UCSD-AML1 (cell line): ENCODE measurements around the gene CLCA2.
A peak's percentile ranks its signal among the peaks of the same experiment; 100 is the strongest.

Experiments
- DNase-seq: peaks from one replicate; lab custom pipeline; 2025; ENCODE audit not compliant: unreplicated experiment; lab: John Stamatoyannopoulos, UW

The CLCA2 gene, protein sequence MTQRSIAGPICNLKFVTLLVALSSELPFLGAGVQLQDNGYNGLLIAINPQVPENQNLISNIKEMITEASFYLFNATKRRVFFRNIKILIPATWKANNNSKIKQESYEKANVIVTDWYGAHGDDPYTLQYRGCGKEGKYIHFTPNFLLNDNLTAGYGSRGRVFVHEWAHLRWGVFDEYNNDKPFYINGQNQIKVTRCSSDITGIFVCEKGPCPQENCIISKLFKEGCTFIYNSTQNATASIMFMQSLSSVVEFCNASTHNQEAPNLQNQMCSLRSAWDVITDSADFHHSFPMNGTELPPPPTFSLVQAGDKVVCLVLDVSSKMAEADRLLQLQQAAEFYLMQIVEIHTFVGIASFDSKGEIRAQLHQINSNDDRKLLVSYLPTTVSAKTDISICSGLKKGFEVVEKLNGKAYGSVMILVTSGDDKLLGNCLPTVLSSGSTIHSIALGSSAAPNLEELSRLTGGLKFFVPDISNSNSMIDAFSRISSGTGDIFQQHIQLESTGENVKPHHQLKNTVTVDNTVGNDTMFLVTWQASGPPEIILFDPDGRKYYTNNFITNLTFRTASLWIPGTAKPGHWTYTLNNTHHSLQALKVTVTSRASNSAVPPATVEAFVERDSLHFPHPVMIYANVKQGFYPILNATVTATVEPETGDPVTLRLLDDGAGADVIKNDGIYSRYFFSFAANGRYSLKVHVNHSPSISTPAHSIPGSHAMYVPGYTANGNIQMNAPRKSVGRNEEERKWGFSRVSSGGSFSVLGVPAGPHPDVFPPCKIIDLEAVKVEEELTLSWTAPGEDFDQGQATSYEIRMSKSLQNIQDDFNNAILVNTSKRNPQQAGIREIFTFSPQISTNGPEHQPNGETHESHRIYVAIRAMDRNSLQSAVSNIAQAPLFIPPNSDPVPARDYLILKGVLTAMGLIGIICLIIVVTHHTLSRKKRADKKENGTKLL

DNA sequence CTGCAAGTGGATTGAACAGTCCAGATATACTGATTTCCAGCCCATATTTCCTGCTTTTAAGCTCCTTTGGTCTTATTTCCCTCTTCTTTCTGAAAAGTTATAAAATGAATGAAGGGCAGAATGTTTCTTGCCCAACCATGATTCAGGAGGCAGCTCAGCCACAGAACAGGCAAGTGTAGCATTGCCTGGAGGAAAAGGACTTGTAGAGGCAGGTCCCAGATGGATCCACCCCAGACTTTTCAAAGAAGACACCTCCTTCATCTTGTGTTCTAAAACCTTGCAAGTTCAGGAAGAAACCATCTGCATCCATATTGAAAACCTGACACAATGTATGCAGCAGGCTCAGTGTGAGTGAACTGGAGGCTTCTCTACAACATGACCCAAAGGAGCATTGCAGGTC is at the start of gene CLCA2:
CLCA2 (plus strand) TSS at position 299 of the 400 bp plus-strand sequence; CDS start at position 376, 77 bp downstream.
- DNase-seq: no peak

DNA sequence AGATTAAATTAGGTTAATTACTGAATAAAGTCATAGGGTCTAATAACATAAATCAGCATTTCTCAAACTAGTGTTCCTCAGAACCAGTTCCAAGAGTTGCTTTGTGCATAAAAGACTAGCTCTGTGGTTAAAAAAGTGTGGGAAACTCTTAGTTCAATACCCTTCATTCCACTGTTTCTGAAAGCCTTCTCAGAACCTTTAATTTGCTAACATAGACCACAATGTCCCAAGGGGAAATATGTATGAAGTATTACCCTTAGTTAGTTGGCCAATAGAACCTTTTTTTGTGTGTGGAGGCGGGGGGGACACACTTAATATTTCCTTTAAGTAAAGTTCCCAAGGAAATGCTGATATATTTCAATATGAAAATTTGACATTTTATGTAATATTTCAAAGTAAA is 48.3 kb upstream of the CLCA2 start:
- DNase-seq: no peak

DNA sequence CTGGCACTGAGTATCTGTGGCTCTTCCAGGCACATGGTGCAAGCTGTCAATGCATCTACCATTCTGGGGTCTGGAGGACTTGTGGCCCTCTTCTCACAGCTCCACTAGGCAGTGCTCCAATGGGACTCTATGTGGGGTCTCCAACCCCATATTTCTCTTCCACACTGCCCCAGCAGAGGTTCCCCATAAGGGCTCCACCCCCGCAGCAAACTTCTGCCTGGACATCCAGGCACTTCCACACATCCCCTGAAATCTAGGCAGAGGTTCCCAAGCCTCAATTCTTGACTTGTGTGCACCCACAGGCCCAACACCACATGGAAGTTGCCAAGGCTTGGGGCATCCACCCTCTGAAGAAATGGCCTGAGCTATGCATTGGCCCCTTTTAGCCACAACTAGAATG is 46.6 kb upstream of the CLCA2 start:
- no peak for DNase-seq

- no peak for DNase-seq
These were observed 45.2 kb upstream of the CLCA2 start for GRCh38 chr1:86378813-86379212.

- DNase-seq: no peak
These were observed 43.6 kb upstream of the CLCA2 start for GRCh38 chr1:86380257-86380861.

DNA sequence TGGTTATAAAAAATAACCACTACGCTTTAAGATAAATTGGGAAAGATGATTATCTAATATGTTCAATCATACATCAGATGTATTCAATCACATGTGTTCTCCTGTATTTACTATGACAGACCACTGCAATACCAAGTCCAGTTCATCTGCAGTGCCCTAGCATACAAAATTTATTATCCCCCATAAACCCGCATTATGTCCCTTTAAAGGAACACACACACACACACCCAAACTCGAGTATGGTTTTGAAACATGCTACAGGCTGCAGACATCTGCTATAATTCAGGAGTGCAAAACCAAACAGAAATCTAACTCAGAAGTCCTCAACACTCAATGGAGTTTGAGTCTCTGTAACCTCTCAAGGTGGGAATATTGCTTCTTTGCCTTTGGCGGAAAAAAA is 42.7 kb upstream of the CLCA2 start:
- no peak for DNase-seq

DNA sequence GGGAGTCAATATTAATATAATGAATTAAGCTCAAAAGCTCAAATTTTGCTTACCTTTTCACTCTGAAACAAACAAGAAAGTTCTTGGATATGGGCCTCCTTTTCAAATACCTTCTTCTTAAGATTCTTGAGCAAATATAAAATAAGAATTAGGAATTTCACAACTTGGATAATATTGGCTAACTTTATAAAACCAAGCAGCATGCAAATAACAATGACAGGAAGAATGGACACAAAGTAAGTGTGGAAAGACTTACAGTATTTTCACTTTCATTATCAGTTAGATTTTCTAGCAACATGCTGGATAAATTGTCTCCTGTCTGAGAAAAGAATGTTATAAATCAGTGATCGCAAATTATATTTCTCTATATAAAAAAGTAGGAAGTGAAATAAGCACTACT is 41.1 kb upstream of the CLCA2 start:
- no peak for DNase-seq

DNA sequence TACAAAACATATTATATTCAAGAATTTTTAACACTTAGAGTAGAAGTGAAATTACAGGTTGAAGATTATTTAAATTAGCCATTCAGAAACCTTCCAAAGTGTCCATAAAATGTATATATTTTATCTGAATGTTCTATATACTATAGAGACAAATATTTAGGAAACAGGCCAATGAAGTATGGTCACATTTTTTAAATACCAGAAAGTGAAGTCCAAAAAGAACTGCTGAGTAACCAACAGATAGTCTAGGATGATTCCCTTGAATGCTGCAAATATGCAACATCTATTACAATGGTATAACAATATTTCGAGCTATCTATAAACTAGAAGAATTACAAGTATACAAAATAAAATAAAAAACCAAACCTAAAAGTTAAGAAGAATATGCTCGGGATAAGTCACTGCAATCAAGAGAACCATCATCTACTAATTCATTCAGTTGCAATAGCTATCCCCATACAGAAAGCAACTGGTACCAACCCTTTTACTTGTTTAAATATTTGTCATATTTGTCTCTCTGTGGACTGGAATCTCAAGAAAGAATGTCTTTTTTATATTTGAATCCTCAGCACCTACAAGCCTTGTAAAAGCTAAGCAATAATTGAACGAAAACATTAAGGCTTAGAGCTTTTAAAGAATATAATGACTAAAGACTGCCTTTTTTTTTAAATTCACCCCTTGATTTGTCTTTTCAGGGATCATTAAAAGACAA is 35.9 kb upstream of the CLCA2 start:
- no peak for DNase-seq

DNA sequence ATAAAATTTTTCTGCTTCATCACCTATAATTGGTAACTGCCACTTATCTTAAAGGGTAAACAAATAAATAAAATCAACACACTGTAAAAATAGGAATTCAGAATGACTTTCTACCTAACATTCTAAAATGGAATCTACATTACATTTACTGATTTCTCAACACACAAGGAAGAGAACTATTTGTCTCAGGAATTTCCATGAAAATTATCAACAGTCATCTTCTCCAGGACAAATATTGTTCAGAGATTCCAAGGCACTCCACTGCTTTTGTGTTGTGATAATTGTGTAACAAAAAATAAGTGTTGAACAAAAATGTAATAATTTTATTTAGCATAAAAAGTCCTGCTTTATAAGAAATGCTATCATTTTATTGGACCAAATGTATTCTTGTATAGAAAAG is 35.2 kb upstream of the CLCA2 start:
- no peak for DNase-seq

DNA sequence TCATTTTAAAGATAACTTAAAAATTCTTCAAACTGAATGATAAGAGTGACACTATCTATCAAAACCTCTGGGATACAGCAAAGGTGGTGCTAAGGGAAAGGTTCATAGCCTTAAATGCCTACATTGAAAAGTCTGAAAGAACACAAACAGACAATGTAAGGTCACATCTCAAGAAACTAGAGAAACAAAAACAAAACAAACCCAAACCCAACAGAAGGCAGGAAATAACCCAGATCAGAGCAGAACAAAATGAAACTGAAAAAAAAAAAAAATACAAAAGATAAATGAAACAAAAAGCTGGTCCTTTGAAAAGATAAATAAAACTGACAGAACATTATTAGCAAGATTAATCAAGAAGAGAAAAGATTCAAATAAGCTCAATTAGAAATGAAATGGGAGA is 34.7 kb upstream of the CLCA2 start:
- no peak for DNase-seq

GRCh38 chr1:86394416-86394815 is 29.6 kb upstream of the CLCA2 start:
- no peak for DNase-seq

DNA sequence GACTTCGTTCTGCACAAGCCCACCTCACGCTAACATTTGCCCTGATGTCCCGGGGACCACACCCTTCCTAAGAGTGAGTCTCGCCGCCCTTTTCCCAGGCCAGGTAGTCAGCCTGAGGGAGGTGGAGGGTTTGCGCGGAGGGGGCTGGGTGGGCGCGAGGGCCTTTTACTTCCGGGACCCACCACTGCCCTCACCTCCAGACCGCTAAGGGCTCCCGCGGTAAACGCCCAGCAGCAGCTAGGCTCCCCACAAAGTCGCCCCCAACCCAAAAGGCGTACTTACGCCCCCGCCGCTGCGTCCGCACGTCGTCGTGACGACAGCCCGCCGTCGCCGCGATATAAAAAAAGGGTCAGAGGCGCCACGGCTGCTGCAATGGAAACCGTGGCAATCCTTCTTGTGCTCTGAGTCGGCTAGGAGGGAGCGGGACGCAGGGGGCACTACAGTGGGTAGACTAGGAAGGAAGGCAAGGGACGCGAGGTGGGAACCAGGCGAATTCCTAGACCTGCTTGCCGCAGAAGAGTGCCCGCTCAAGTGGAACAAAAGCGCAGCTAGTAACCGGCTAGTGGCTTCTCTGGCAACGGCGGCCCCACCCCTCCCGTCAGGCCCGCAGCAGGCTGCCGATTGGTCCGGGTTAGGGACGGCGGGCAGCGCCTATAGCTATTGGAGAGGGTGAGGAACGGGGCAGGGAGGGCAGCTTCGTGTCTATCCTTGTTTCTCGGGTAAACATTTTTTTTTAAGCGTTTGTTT is 28.0 kb upstream of the CLCA2 start, which contains the start of gene ODF2L:
ODF2L (minus strand) TSS at position 573 of the 747 bp plus-strand sequence. CDS start 9,296 bp downstream, outside the sequence.
- peak; percentile 87 for DNase-seq

DNA sequence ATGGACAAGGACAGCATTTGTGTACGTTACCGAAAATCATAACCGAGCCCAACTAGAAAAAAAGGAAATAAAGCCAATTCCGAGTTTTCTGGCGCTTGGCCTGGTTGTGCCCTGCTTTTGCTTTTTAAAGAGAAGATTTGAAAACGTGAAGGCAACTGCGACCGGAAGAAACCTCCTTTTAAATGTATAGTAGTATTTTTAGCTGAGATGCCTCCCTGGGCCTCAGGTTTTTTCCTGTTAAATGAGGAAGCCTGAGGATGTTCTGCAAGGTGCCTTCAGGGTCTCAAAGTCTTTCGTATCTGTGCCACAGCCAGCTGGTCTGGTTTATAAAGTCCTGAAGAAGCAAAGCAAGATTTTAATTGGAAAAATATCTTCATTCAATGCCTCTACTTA is 27.5 kb upstream of the CLCA2 start:
- DNase-seq: no peak

DNA sequence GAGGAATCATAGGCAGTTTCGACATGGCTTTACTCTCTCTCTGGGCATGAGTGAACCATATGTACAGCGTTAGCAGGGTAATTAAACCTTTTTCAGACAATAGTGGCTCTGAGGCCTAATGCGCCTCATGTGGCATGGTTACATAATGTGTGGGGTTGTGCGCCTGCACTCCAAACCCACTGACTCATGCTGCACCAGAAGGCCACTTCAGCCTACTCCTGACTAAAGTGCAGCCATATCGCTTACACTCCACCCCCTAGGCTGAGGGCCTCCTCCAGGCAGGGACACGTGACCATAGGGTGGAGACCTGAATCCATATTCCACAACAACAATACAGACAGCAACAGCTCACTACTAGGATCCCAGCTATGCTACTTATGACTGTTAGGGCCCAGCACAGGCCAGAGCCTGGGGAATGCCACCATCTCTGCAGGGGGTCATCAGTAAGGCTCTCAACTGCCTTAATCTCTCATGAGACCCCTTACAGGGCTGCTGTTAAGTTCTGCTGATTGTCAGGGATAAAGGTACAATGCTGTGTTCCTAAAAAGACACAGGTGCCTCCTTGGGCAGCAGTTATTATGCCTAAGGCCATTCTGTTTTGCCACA is 14.5 kb upstream of the CLCA2 start:
- DNase-seq: no peak

GRCh38 chr1:86410879-86411278 is 13.1 kb upstream of the CLCA2 start:
- DNase-seq: no peak

GRCh38 chr1:86416343-86416742 is 7.6 kb upstream of the CLCA2 start:
- DNase-seq: no peak

DNA sequence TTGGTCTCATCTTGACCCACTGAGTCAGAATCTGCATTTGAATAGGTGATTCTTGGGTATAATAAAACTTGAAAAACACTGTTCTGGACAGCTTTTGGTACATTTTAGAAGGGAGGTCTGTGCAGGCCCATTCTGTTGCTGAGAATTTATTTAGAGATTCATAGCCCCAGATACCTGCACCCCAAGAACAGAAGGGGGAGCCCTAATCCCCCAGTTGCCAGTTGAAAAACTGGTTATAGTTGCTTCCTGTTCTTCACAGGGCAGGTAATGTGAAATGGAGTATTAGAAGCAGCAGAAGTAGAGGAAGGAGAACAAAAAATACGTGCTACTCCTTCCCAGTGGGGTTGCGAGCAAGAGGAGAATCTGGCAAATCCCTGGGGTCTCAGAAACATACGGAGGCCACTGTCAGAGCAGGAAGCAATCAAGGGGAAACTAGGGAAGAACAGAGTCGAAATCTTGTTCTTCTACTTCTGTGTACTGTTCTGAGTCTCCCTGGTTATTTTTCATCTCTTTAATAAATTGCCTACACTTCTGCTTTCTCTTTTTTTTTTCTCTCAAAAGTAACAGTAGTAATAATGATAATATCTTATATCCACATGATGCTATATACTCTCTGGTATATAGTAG is 4.6 kb upstream of the CLCA2 start:
- peak; percentile 33 for DNase-seq

- no peak for DNase-seq
These were observed 2.2 kb upstream of the CLCA2 start for GRCh38 chr1:86421601-86422280.

GRCh38 chr1:86423473-86423872 is 498 bp upstream of the CLCA2 start:
- DNase-seq: no peak
